ENCODE measurements around the gene ZBTB2. TPM values are rescaled to one million over a fixed set of nuclear protein-coding genes. Genes with fewer than 3 reads are reported as not detected.

The ZBTB2 gene
- total and polyA plus RNA-seq, 2 donors (not counting 3 experiments of a cell fraction or from before 2014, with no cell fraction given), result 11.8 to 13.1 TPM

GRCh38 chr6:151437401-151437800, 46.0 kb upstream of the ZBTB2 start:
- intact Hi-C loops (cut with micrococcal nuclease) (no loop called here), dilution Hi-C loops (cut with MboI; ENCODE audit: extremely low pct_ligation_motif_present, low sequenced_read_pairs) (no loop called here)
- ChIA-PET CTCF (interaction anchor here (0.8 to 2.2 kb wide), 8 partner anchors 9 to 919 kb away, joined by 3 to 10 read pairs (median 5); partner anchors contain the start of gene RMND1), POLR2A (no interaction called here)
- Histone ChIP-seq H3K9me3 (replicated peaks; ENCODE audit: control insufficient read depth, insufficient read depth, low read length) (no peaks in the 10 kb centered on the region), H3K36me3 (ENCODE audit: control insufficient read depth in 2 of 2, extremely low read depth in 1 of 2, insufficient read depth in 2 of 2, low read length in 2 of 2) (no peaks in the 10 kb centered on the region), H3K9ac (replicated peaks; ENCODE audit: extremely low read depth, insufficient read depth, low read length) (no peak overlapping the region), H2AFZ (ENCODE audit: low read depth, low read length) (no peak overlapping the region), H3K79me2 (ENCODE audit: control insufficient read depth, insufficient read depth, low read length) (peaks cover 10% of the 10 kb centered on the region), H3K4me2 (ENCODE audit: insufficient read depth, low read length) (no peak overlapping the region), H4K20me1 (replicated peaks; ENCODE audit: control insufficient read depth, extremely low read depth, insufficient read depth, low read length) (no peaks in the 10 kb centered on the region), H3K9me1 (replicated peaks; ENCODE audit: control insufficient read depth, extremely low read depth, insufficient read depth, low read length) (no peaks in the 10 kb centered on the region), H3K4me3 (replicated peaks in 1 of 3; ENCODE audit: insufficient read depth in 1 of 3, low read depth in 1 of 3, low read length in 3 of 3) (no peak overlapping the region), H3K27ac (ENCODE audit: insufficient read depth, low read depth, low read length) (no peak overlapping the region), H3K27me3 (ENCODE audit: control insufficient read depth in 2 of 2, insufficient read depth in 2 of 2, low read length in 2 of 2) (no peaks in the 10 kb centered on the region), H3K4me1 (ENCODE audit: control insufficient read depth, extremely low read depth, insufficient read depth, low read length) (peaks cover 8% of the 10 kb centered on the region)
- FAIRE-seq, result peak; percentile 31
- BruUV-seq (replicated peaks), result no TSS peak
- peak; percentile 29 for TF ChIP-seq FOS (IDR thresholded peaks at IDR 0.05; ENCODE audit: borderline replicate concordance, insufficient read depth, low read length)
- TF ChIP-seq MYC (IDR thresholded peaks at IDR 0.05; ENCODE audit: low read depth, low read length), result no peak
- DNase-seq (ENCODE audit: low read depth, low spot score), result peak; percentile 28

- no TSS peak for BruUV-seq (replicated peaks)
- no peak overlapping the region for H2AFZ ChIP-seq (ENCODE audit: low read depth, low read length)
- no peaks in the 10 kb centered on the region for H3K27me3 ChIP-seq (ENCODE audit: control insufficient read depth in 2 of 2, insufficient read depth in 2 of 2, low read length in 2 of 2)
- no peak for FAIRE-seq
- no peak overlapping the region for H3K4me3 ChIP-seq (replicated peaks in 1 of 3; ENCODE audit: insufficient read depth in 1 of 3, low read depth in 1 of 3, low read length in 3 of 3)
- no peak overlapping the region for H3K27ac ChIP-seq (ENCODE audit: insufficient read depth, low read depth, low read length)
- no peak overlapping the region for H3K9ac ChIP-seq (replicated peaks; ENCODE audit: extremely low read depth, insufficient read depth, low read length)
- H3K4me1 ChIP-seq (ENCODE audit: control insufficient read depth, extremely low read depth, insufficient read depth, low read length), result peaks cover 8% of the 10 kb centered on the region
- CTCF ChIA-PET, result interaction anchor here (0.9 to 2.2 kb wide), 7 partner anchors 9 to 920 kb away, joined by 3 to 10 read pairs (median 5); partner anchors contain the start of gene RMND1
- dilution Hi-C loops (cut with MboI; ENCODE audit: extremely low pct_ligation_motif_present, low sequenced_read_pairs), result no loop called here
- H3K4me2 ChIP-seq (ENCODE audit: insufficient read depth, low read length), result no peak overlapping the region
- H3K79me2 ChIP-seq (ENCODE audit: control insufficient read depth, insufficient read depth, low read length), result peaks cover 10% of the 10 kb centered on the region
- intact Hi-C loops (cut with micrococcal nuclease), result no loop called here
- H3K9me3 ChIP-seq (replicated peaks; ENCODE audit: control insufficient read depth, insufficient read depth, low read length), result no peaks in the 10 kb centered on the region
- POLR2A ChIA-PET, result no interaction called here
- no peak for DNase-seq (ENCODE audit: low read depth, low spot score)
- no peak for TF ChIP-seq GATA2 (IDR thresholded peaks at IDR 0.05; ENCODE audit: insufficient read depth, insufficient read length, low read depth, low read length)
- no peak for TF ChIP-seq POLR2A (IDR thresholded peaks at IDR 0.05; ENCODE audit: low read depth, low read length)
- TF ChIP-seq FOS (IDR thresholded peaks at IDR 0.05; ENCODE audit: borderline replicate concordance, insufficient read depth, low read length), result no peak
- TF ChIP-seq JUN (IDR thresholded peaks at IDR 0.05; ENCODE audit: borderline replicate concordance, insufficient read depth, insufficient read length, low read depth), result no peak
- no peak for TF ChIP-seq EZH2 (IDR thresholded peaks at IDR 0.05; ENCODE audit: borderline replicate concordance, low read depth, low read length, severe bottlenecking)
- no peak for TF ChIP-seq MAX (IDR thresholded peaks at IDR 0.05; ENCODE audit: insufficient read depth, insufficient read length)
- no peak for TF ChIP-seq POLR2AphosphoS5 (IDR thresholded peaks at IDR 0.05; ENCODE audit: insufficient read depth, low read depth, low read length)
- no peaks in the 10 kb centered on the region for H3K9me1 ChIP-seq (replicated peaks; ENCODE audit: control insufficient read depth, extremely low read depth, insufficient read depth, low read length)
- H4K20me1 ChIP-seq (replicated peaks; ENCODE audit: control insufficient read depth, extremely low read depth, insufficient read depth, low read length), result no peaks in the 10 kb centered on the region
- no peaks in the 10 kb centered on the region for H3K36me3 ChIP-seq (ENCODE audit: control insufficient read depth in 2 of 2, extremely low read depth in 1 of 2, insufficient read depth in 2 of 2, low read length in 2 of 2)
Observed at GRCh38 chr6:151436802-151437201, 45.4 kb upstream of the ZBTB2 start.
